ENCODE data around the gene UNK. TPM values are rescaled to one million over a fixed set of nuclear protein-coding genes. Genes with fewer than 3 reads are reported as not detected.
A peak's percentile ranks its signal among the peaks of the same experiment; 100 is the strongest.
"Not testable (repeated sequence)": the region's sequence is repeated elsewhere in the genome, so short reads cannot be mapped to it uniquely, and the experiment has no call there.

The UNK gene
- total and polyA plus RNA-seq, 2 donors (not counting 3 experiments of a cell fraction or from before 2014, with no cell fraction given) = 18.0 to 23.2 TPM

DNA sequence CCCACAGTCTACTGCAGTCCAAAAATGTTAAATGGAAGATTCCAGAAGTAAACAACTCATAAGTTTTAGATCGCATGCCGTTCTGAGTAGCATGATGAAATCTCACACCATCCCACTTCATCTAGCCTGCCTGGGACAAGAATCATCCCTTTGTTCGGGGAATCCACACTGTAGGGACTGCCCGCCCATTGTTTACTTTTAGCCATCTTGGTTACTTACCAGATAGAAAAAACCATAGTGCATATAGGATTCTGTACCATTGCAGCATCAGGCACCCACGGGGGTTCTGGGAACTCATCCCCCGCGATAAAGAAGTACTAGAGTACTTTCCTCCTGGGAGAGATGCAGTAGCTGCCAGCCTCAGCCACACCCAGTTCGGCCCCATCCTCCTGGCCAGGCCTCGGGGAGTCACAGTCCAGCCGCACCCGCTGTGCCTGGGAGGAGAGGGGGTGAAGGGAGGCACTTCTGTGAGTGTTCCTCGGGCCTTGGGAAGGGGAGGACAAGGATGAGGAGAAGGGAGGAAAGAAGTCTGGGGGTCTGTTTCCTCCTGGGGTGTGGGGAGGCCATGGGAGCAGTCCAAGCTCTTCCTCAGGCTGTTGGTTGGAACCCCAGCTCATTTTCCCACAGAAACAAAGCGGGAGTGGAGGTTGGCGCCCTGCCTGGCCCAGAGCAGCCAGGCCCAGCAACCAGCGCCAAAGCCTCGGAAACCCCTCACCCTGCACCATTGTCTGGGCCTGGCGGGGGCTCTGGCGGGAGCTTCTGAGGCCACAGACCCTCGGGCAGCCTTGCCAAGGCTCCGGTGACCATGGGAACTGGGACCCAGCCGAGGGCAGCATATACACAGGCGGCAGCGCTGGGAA lies 84.9 kb downstream of the UNK start:
- Histone ChIP-seq H3K27ac (ENCODE audit: insufficient read depth, low read depth, low read length) (peak overlapping the region; percentile 33), H3K9me1 (replicated peaks; ENCODE audit: control insufficient read depth, extremely low read depth, insufficient read depth, low read length) (no peaks in the 10 kb centered on the region), H2AFZ (ENCODE audit: low read depth, low read length) (peak overlapping the region; percentile 94), H3K4me2 (ENCODE audit: insufficient read depth, low read length) (no peak overlapping the region), H3K9ac (replicated peaks; ENCODE audit: extremely low read depth, insufficient read depth, low read length) (peak overlapping the region; percentile 35), H3K4me3 (replicated peaks in 1 of 3; ENCODE audit: insufficient read depth in 1 of 3, low read depth in 1 of 3, low read length in 3 of 3) (no peak overlapping the region), H3K9me3 (replicated peaks; ENCODE audit: control insufficient read depth, insufficient read depth, low read length) (no peaks in the 10 kb centered on the region), H3K36me3 (ENCODE audit: control insufficient read depth in 2 of 2, extremely low read depth in 1 of 2, insufficient read depth in 2 of 2, low read length in 2 of 2) (peaks cover 0 to 8% of the 10 kb centered on the region in 2 experiments), H3K27me3 (ENCODE audit: control insufficient read depth in 2 of 2, insufficient read depth in 2 of 2, low read length in 2 of 2) (no peaks in the 10 kb centered on the region), H4K20me1 (replicated peaks; ENCODE audit: control insufficient read depth, extremely low read depth, insufficient read depth, low read length) (no peaks in the 10 kb centered on the region), H3K4me1 (ENCODE audit: control insufficient read depth, extremely low read depth, insufficient read depth, low read length) (peaks cover 24% of the 10 kb centered on the region), H3K79me2 (ENCODE audit: control insufficient read depth, insufficient read depth, low read length) (no peaks in the 10 kb centered on the region)
- POLR2A ChIA-PET = interaction anchor here (1.7 kb wide), 1 partner anchor 11 kb away, joined by 5 read pairs; no protein-coding TSS in a partner anchor
- BruUV-seq (replicated peaks) = no TSS peak
- dilution Hi-C loops (cut with MboI; ENCODE audit: extremely low pct_ligation_motif_present, low sequenced_read_pairs) (no loop called here), intact Hi-C loops (cut with micrococcal nuclease) (no loop called here)
- CTCF ChIA-PET = interaction anchor here (1.8 to 10.3 kb wide), 2 partner anchors 11 to 27 kb away, joined by 4 to 241 read pairs; partner anchors contain the start of genes TRIM65 and WBP2
- TF ChIP-seq, protein P1, sequence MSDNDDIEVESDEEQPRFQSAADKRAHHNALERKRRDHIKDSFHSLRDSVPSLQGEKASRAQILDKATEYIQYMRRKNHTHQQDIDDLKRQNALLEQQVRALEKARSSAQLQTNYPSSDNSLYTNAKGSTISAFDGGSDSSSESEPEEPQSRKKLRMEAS (IDR thresholded peaks at IDR 0.05; ENCODE audit: insufficient read depth, insufficient read length) = no peak
- TF ChIP-seq FOS (IDR thresholded peaks at IDR 0.05; ENCODE audit: borderline replicate concordance, insufficient read depth, low read length) (no peak), JUN (IDR thresholded peaks at IDR 0.05; ENCODE audit: borderline replicate concordance, insufficient read depth, insufficient read length, low read depth) (no peak), GATA2 (IDR thresholded peaks at IDR 0.05; ENCODE audit: insufficient read depth, insufficient read length, low read depth, low read length) (no peak), POLR2AphosphoS5 (IDR thresholded peaks at IDR 0.05; ENCODE audit: insufficient read depth, low read depth, low read length) (no peak), POLR2A (IDR thresholded peaks at IDR 0.05; ENCODE audit: low read depth, low read length) (no peak), MYC (IDR thresholded peaks at IDR 0.05; ENCODE audit: low read depth, low read length) (no peak), EZH2 (IDR thresholded peaks at IDR 0.05; ENCODE audit: borderline replicate concordance, low read depth, low read length, severe bottlenecking) (no peak)
- TF ChIP-seq, protein P2, sequence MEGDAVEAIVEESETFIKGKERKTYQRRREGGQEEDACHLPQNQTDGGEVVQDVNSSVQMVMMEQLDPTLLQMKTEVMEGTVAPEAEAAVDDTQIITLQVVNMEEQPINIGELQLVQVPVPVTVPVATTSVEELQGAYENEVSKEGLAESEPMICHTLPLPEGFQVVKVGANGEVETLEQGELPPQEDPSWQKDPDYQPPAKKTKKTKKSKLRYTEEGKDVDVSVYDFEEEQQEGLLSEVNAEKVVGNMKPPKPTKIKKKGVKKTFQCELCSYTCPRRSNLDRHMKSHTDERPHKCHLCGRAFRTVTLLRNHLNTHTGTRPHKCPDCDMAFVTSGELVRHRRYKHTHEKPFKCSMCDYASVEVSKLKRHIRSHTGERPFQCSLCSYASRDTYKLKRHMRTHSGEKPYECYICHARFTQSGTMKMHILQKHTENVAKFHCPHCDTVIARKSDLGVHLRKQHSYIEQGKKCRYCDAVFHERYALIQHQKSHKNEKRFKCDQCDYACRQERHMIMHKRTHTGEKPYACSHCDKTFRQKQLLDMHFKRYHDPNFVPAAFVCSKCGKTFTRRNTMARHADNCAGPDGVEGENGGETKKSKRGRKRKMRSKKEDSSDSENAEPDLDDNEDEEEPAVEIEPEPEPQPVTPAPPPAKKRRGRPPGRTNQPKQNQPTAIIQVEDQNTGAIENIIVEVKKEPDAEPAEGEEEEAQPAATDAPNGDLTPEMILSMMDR (IDR thresholded peaks at IDR 0.05; ENCODE audit: extremely low read depth in 1 of 2, insufficient read depth in 1 of 2, low read depth in 1 of 2, low read length in 2 of 2) = no peak
- FAIRE-seq (no peak), DNase-seq (ENCODE audit: low read depth, low spot score) (peak; percentile 86)

DNA sequence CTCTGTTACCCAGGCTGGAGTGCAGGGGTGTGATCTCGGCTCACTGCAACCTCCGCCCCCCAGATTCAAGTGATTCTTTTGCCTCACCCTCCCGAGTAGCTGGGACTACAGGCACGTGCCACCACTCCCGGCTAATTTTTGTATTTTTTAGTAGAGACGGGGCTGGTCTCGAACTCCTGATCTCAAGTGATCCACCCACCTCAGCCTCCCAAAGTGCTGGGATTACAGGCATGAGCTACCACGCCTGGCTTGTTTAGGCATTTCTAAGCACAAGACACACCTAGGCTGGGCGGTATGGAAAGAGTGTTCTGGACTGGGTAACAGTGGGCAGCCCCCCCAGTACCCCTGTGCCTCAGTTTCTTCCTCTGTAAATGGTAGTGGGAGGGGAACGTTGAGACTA lies 85.6 kb downstream of the UNK start:
- H3K4me3 ChIP-seq (replicated peaks in 1 of 3; ENCODE audit: insufficient read depth in 1 of 3, low read depth in 1 of 3, low read length in 3 of 3); H4K20me1 ChIP-seq (replicated peaks; ENCODE audit: control insufficient read depth, extremely low read depth, insufficient read depth, low read length); dilution Hi-C loops (cut with MboI; ENCODE audit: extremely low pct_ligation_motif_present, low sequenced_read_pairs); intact Hi-C loops (cut with micrococcal nuclease); H3K27ac ChIP-seq (ENCODE audit: insufficient read depth, low read depth, low read length); FAIRE-seq; DNase-seq (ENCODE audit: low read depth, low spot score); H3K79me2 ChIP-seq (ENCODE audit: control insufficient read depth, insufficient read depth, low read length); H3K9ac ChIP-seq (replicated peaks; ENCODE audit: extremely low read depth, insufficient read depth, low read length); BruUV-seq (replicated peaks); H3K9me1 ChIP-seq (replicated peaks; ENCODE audit: control insufficient read depth, extremely low read depth, insufficient read depth, low read length); H3K27me3 ChIP-seq (ENCODE audit: control insufficient read depth in 2 of 2, insufficient read depth in 2 of 2, low read length in 2 of 2); H3K9me3 ChIP-seq (replicated peaks; ENCODE audit: control insufficient read depth, insufficient read depth, low read length); H3K4me2 ChIP-seq (ENCODE audit: insufficient read depth, low read length): not testable (repeated sequence)
- Histone ChIP-seq H2AFZ (ENCODE audit: low read depth, low read length) (peak overlapping the region; percentile 94), H3K4me1 (ENCODE audit: control insufficient read depth, extremely low read depth, insufficient read depth, low read length) (peaks cover 25% of the 10 kb centered on the region), H3K36me3 (ENCODE audit: control insufficient read depth in 2 of 2, extremely low read depth in 1 of 2, insufficient read depth in 2 of 2, low read length in 2 of 2) (peaks cover 3 to 13% of the 10 kb centered on the region in 2 experiments)
- CTCF ChIA-PET = interaction anchor here (1.8 to 10.3 kb wide), 2 partner anchors 12 to 26 kb away, joined by 4 to 241 read pairs; partner anchors contain the start of genes TRIM65 and WBP2
- POLR2A ChIA-PET = interaction anchor here (1.7 kb wide), 1 partner anchor 12 kb away, joined by 5 read pairs; no protein-coding TSS in a partner anchor
